Heart right ventricle (tissue), 16 donors: ENCODE results near the gene TRAM2. TPM values are rescaled to one million over a fixed set of nuclear protein-coding genes. Genes with fewer than 3 reads are reported as not detected.

Experiments used
- ATAC-seq, 8 donors: fragments of 200-7000 bp; cut with Tn5 transposase; one replicate each; pipeline ENCODE4 v1.9.1; 2020; ENCODE audit warnings: mild to moderate bottlenecking in 8 of 8, moderate library complexity in 8 of 8, moderate number of reproducible peaks in 1 of 8
- DNase-seq, 2 donors: peaks; one replicate each; pipeline ENCODE4 v3.0.0-alpha.2; 2020
- H3K27ac ChIP-seq, 10 donors: fragments of 200-600 bp; sonication (generic) in 2 of 10; one replicate each; pipeline versions ENCODE4 v1.5.0 to v1.8.0; 2020 to 2022; ENCODE audit warnings: mild to moderate bottlenecking in 3 of 10
- H3K27me3 ChIP-seq, 7 donors: fragments of 200-600 bp; one replicate each; pipeline ENCODE4 v1.8.0; 2021 to 2022; ENCODE audit warnings: mild to moderate bottlenecking in 2 of 7
- H3K36me3 ChIP-seq, 9 donors: fragments of 200-600 bp; sonication (generic) in 1 of 9; one replicate each; pipeline versions ENCODE4 v1.5.0 to v1.8.0; 2020 to 2022; ENCODE audit warnings: mild to moderate bottlenecking in 2 of 9
- H3K4me1 ChIP-seq, 9 donors: fragments of 200-600 bp; sonication (generic) in 1 of 9; one replicate each; pipeline versions ENCODE4 v1.5.0 to v1.8.0; 2020 to 2022; ENCODE audit warnings: mild to moderate bottlenecking in 4 of 9
- H3K4me3 ChIP-seq, 10 donors: fragments of 200-600 bp; sonication (generic) in 2 of 10; one replicate each; pipeline versions ENCODE4 v1.5.0 to v1.8.0; 2020 to 2022; ENCODE audit warnings: mild to moderate bottlenecking in 7 of 10, moderate library complexity in 2 of 10
- H3K9me3 ChIP-seq, 11 donors: fragments of 200-600 bp in 10 of 11; sonication (generic) in 2 of 11; one replicate each; pipeline versions ENCODE4 v1.5.0 to v1.8.0; 2013 to 2022; ENCODE audit warnings: mild to moderate bottlenecking in 2 of 11, control low read depth in 1 of 11, moderate library complexity in 1 of 11
- CTCF ChIP-seq, 9 donors: fragments of 200-600 bp; sonication (generic) in 2 of 9; IDR thresholded peaks; one replicate each; pipeline versions ENCODE4 v1.5.0 to v1.8.0; 2021 to 2022; ENCODE audit warnings: antibody characterized with exemption in 9 of 9, mild to moderate bottlenecking in 5 of 9, moderate library complexity in 1 of 9
- WGBS, 2 donors: extraction: QIAGEN DNeasy Blood & Tissue Kit; methylation state at CpG; one replicate each; pipeline ENCODE4 v1.1.7; 2013; ENCODE audit warnings: inconsistent platforms in 1 of 2; 5-methylcytosine and 5-hydroxymethylcytosine counted together
- intact Hi-C, 10 donors: fragments of 100-400 bp; cut with DNase I; formaldehyde crosslinking; loops; one replicate each; pipeline versions ENCODE4 v1.11.1 to v1.14.2; 2022
- polyA plus RNA-seq, 2 donors: library from polyadenylated mRNA; stranded (reverse); fragments of 200-250 nt; gene quantifications; one replicate each; pipeline ENCODE4 v1.2.3, GENCODE V29; 2013
- total RNA-seq, 10 donors: library from RNA; stranded (reverse); fragmentation: NEBNext Ultra II Directional in 3 of 10; extraction: Animal tissue kit (Norgen Biotek cat#: 25700) in 3 of 10; gene quantifications; one replicate each; pipeline versions ENCODE4 v1.2.1 to v1.2.4, GENCODE V29; 2021 to 2023
- donor health status: Arrhythmogenic right ventricular cardiomyopathy.
- donor health status: ischemic (EF 13 %, LVEDD 7.1; RV severe dilation, severe dysfunction).
- donor health status: healthy with polysubstance abuse.
- donor health status: DM: no; HTN: yes; CAD: no.
- donor health status: DM: no; HTN: no; CAD: no.
- donor health status: ischemic (EF 25% LVEDD 6.9; RV normal size, moderate dysfunction).
- donor health status: ischemic (EF 25% LVEDD 5.7; RV mildly dilated, moderate dysfunction).
- donor health status: healthy.
- donor health status: DM: yes; HTN: yes; CAD: no.
- donor health status: Ischemic cardiomyopathy.
- donor health status: ischemic (EF 35%, LVEDD 5.7; RV mildly dilated, moderate dysfunction).
- donor health status: nonischemic (EF 11% LVEDD 7.7; RV severe dilation, severe dysfunction).
- donor health status: DM: yes; HTN: yes; CAD: no.
- donor health status: PGD.
- donor health status: ischemic (EF 29% LVEDD 5.4; RV normal size, mild dysfunction).
- donor health status: nonischemic (EF 23%, LVEDD 6.1; RV moderate dilation, normal function).

TRAM2 gene
- total and polyA plus RNA-seq, 12 donors = 5.0 to 17.3 (median 10.6) TPM

DNA sequence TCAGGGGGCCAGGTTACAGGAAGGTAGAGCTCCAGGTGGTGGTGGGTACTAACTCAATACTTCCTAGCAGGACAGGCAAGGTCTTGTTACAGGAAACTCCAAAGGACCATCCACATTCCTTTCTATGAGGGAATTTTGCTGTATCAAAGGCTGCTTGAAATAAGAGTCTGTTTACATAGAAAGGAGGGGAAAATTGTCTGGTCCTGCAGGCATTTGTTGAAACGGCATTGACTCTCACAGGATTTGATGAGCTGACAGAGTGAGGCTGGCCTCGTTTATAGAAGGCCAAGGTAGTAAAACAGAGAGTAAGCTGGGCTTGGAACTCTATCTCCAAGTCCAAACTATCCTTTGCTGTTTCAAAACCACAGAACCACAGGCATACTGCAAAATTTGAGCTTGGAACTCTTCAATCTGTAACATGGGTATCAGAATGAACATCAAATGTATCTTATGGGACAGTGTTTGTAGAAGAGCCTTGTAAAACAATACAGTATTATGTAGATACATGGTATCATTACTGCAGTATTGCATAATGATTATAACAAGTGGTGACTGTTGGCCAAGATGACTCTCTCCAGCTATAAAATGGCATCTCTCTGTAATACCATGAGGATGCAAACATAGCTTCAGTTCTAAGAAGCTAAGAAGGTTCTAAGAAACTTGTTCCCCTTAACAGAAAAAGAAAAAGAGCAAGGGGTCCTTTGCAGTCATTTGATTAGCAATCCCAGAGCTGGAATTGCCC is 61.5 kb downstream of the TRAM2 start:
- no peak for DNase-seq
- H3K27ac ChIP-seq = peak overlapping the region in 5 of 10 donors; percentile 10 to 93 (median 80)
- peaks cover 22 to 90% (median 56%) of the 10 kb centered on the region in 9 donors for H3K4me1 ChIP-seq

GRCh38 chr6:52514514-52514913 is 62.3 kb downstream of the TRAM2 start:
- 62 to 68% methylated on average over 7 of the region's 7 CpGs for WGBS, 2 donors
- no peak for TF ChIP-seq CTCF (IDR thresholded peaks at IDR 0.05)
- intact Hi-C loops = loop anchor here in 2 of 10 donors (10.0 kb wide), 2 partner anchors 60 to 150 kb away; partner anchors contain the start of gene TRAM2 (in 1 of the 2)
- Histone ChIP-seq H3K4me3 (no peak overlapping the region), H3K9me3 (no peaks in the 10 kb centered on the region), H3K27me3 (no peaks in the 10 kb centered on the region), H3K27ac (peak overlapping the region in 7 of 10 donors; percentile 10 to 93 (median 83)), H3K36me3 (peaks cover 0 to 75% (median 8%) of the 10 kb centered on the region in 9 donors), H3K4me1 (peaks cover 22 to 91% (median 56%) of the 10 kb centered on the region in 9 donors)
- DNase-seq = peak in 1 of 2 donors; percentile 50
- ATAC-seq = peak in 1 of 8 donors; percentile 42

More for the DNA sequence above, 61.5 kb downstream of the TRAM2 start:
- Histone ChIP-seq H3K9me3 (no peaks in the 10 kb centered on the region), H3K4me3 (no peak overlapping the region), H3K36me3 (peaks cover 0 to 67% (median 8%) of the 10 kb centered on the region in 9 donors), H3K27me3 (no peaks in the 10 kb centered on the region)
- no peak for ATAC-seq
- no peak for TF ChIP-seq CTCF (IDR thresholded peaks at IDR 0.05)
- intact Hi-C loops = loop anchor here in 5 of 10 donors (5.0 to 10.0 kb wide), 4 partner anchors 57 to 149 kb away; partner anchors contain the start of gene TRAM2 (in 3 of the 5)
- WGBS, 2 donors = 71 to 75% methylated on average over 2 of the region's 2 CpGs

DNA sequence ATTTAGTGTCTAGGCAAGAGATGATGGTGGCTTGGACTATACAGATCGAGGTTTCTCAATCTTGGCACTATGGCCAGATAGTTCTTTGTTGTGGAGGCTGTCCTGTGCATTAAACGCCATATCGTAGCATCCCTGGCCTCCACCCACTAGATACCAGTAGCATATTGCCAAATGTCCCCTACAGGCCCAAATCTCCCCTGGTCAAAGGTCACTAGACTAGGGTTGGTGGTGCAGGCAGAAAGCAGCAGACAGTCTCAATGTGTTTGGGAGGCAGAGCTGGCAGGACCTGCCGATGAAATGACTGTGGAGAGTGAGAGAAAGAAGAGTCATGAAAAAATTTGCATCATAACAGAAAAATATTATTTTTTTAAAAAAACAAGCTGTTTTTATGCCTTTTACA is 63.0 kb downstream of the TRAM2 start:
- no peaks in the 10 kb centered on the region for H3K27me3 ChIP-seq
- H3K9me3 ChIP-seq = no peaks in the 10 kb centered on the region
- DNase-seq = no peak
- TF ChIP-seq CTCF (IDR thresholded peaks at IDR 0.05) = no peak
- intact Hi-C loops = loop anchor here in 3 of 10 donors (2.0 to 10.0 kb wide), 3 partner anchors 61 to 151 kb away; partner anchors contain the start of gene TRAM2 (in 2 of the 3)
- 88 to 91% methylated on average over 4 of the region's 4 CpGs for WGBS, 2 donors
- ATAC-seq = no peak
- H3K36me3 ChIP-seq = peaks cover 0 to 75% (median 14%) of the 10 kb centered on the region in 9 donors
- H3K4me1 ChIP-seq = peaks cover 22 to 95% (median 54%) of the 10 kb centered on the region in 9 donors
- H3K4me3 ChIP-seq = no peak overlapping the region
- H3K27ac ChIP-seq = peak overlapping the region in 7 of 10 donors; percentile 79 to 93 (median 83)

DNA sequence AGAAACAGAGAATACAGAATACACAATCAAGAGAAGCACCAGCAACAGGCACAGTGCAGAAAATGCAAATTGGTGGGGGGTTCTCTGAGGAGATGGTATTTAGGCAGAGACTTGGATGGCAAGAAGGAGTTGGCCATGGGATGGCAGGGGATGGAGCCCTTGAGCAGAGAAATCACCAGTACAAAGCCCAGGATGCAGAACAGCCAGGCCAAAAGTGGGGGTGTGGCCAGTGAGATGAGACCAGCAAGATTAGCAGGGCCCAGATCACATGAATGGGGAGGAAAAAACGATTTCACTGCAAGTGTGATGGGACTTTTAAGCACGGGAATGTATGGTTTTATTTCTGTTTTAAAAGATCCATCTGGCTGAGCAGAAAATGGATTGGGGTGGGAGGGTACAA is 63.4 kb downstream of the TRAM2 start:
- Histone ChIP-seq H3K27ac (peak overlapping the region; percentile 44 to 93 (median 83)), H3K9me3 (no peaks in the 10 kb centered on the region), H3K4me1 (peaks cover 22 to 92% (median 51%) of the 10 kb centered on the region in 9 donors), H3K36me3 (peaks cover 0 to 75% (median 19%) of the 10 kb centered on the region in 9 donors), H3K4me3 (no peak overlapping the region), H3K27me3 (no peaks in the 10 kb centered on the region)
- DNase-seq (no peak), ATAC-seq (no peak)
- WGBS, 2 donors = 49 to 51% methylated on average over 2 of the region's 2 CpGs
- intact Hi-C loops = loop anchor here in 3 of 10 donors (2.0 to 10.0 kb wide), 3 partner anchors 61 to 151 kb away; partner anchors contain the start of gene TRAM2 (in 2 of the 3)
- TF ChIP-seq CTCF (IDR thresholded peaks at IDR 0.05) = no peak
